Lower lobe of right lung (tissue), 2 donors: ENCODE measurements around the gene ZNF761. TPM values are rescaled to one million over a fixed set of nuclear protein-coding genes. Genes with fewer than 3 reads are reported as not detected.
A peak's percentile ranks its signal among the peaks of the same experiment; 100 is the strongest.
"Not testable (repeated sequence)": the region's sequence is repeated elsewhere in the genome, so short reads cannot be mapped to it uniquely, and the experiment has no call there.

Experiments
- ATAC-seq, 2 donors: fragments of 200-7000 bp; cut with Tn5 transposase; one replicate each; pipeline ENCODE4 v1.9.1; 2020 to 2022; ENCODE audit warnings: mild to moderate bottlenecking in 2 of 2, moderate library complexity in 2 of 2
- DNase-seq: peaks from one replicate; pipeline ENCODE4 v3.0.0-alpha.2; 2020
- H3K27ac ChIP-seq: fragments of 200-600 bp; one replicate; pipeline ENCODE4 v1.8.0; 2022
- H3K27me3 ChIP-seq: fragments of 200-600 bp; one replicate; pipeline ENCODE4 v1.8.0; 2022; ENCODE audit warnings: low read depth
- H3K36me3 ChIP-seq: fragments of 200-600 bp; one replicate; pipeline ENCODE4 v1.8.0; 2022; ENCODE audit warnings: mild to moderate bottlenecking
- H3K4me1 ChIP-seq: fragments of 200-600 bp; one replicate; pipeline ENCODE4 v1.8.0; 2022
- H3K4me3 ChIP-seq: fragments of 200-600 bp; one replicate; pipeline ENCODE4 v1.8.0; 2022; ENCODE audit warnings: mild to moderate bottlenecking
- H3K9me3 ChIP-seq: fragments of 200-600 bp; one replicate; pipeline ENCODE4 v1.8.0; 2022
- intact Hi-C: fragments of 100-400 bp; cut with DNase I; formaldehyde crosslinking; loops from one replicate; pipeline ENCODE4 v1.11.0; 2022
- total RNA-seq: library from RNA; stranded (reverse); fragmentation: NEBNext Ultra II Directional; extraction: Animal tissue kit (Norgen Biotek cat#: 25700); gene quantifications from one replicate; pipeline ENCODE4 v1.2.1, GENCODE V29; 2021
- TF ChIP-seq, protein P1 (sequence below): fragments of 200-600 bp; IDR thresholded peaks from one replicate; pipeline ENCODE4 v1.8.0; 2022; ENCODE audit warnings: antibody characterized with exemption, mild to moderate bottlenecking
- donor health status: DM: no; HTN: yes; CAD: no; lungs with severe emphysema.

ZNF761 gene
- total RNA-seq, 1 donor from 2014 or later: 14.7 TPM

DNA sequence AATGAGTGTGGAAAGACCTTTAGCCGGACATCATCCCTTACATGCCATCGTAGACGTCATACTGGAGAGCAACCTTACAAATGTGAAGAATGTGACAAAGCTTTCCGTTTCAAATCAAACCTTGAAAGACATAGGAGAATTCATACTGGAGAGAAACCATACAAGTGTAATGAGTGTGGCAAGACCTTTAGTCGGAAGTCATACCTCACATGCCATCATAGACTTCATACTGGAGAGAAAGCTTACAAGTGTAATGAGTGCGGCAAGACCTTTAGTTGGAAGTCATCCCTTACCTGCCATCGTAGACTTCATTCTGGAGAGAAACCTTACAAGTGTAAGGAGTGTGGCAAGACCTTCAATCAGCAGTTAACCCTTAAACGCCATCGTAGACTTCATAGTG is 24.0 kb downstream of the ZNF761 start:
- TF ChIP-seq, protein P1, sequence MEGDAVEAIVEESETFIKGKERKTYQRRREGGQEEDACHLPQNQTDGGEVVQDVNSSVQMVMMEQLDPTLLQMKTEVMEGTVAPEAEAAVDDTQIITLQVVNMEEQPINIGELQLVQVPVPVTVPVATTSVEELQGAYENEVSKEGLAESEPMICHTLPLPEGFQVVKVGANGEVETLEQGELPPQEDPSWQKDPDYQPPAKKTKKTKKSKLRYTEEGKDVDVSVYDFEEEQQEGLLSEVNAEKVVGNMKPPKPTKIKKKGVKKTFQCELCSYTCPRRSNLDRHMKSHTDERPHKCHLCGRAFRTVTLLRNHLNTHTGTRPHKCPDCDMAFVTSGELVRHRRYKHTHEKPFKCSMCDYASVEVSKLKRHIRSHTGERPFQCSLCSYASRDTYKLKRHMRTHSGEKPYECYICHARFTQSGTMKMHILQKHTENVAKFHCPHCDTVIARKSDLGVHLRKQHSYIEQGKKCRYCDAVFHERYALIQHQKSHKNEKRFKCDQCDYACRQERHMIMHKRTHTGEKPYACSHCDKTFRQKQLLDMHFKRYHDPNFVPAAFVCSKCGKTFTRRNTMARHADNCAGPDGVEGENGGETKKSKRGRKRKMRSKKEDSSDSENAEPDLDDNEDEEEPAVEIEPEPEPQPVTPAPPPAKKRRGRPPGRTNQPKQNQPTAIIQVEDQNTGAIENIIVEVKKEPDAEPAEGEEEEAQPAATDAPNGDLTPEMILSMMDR: no peak
- Histone ChIP-seq H3K27me3 (no peaks in the 10 kb centered on the region), H3K4me3 (no peak overlapping the region), H3K27ac (no peak overlapping the region), H3K36me3 (peaks cover 50% of the 10 kb centered on the region), H3K4me1 (no peaks in the 10 kb centered on the region), H3K9me3 (peaks cover 74% of the 10 kb centered on the region)
- no peak for ATAC-seq
- DNase-seq: no peak
- intact Hi-C loops: no loop called here

DNA sequence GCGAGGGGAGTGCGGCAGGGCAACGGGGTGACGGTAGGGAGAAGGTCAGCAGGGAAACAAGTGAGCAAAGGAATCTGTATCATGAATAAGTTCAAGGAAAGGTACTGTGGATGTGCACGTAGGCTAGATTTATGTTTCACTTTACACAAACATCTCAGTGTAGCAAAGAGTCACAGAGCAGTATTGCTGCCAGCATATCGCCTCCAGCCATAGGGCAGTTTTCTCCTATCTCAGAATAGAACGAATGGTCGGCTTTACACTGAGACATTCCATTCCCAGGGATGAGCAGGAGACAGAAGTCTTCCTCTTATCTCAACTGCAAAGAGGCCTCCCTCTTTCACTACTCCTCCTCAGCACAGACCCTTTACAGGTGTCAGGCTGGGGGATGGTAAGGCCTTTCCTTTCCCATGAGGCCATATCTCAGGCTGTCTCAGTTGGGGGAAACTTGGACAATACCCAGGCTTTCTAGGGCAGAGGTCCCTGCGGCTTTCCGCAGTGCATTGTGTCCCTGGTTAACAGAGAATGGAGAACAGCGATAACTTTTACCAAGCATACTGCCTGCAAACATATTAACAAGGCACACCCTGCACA is 28.4 kb downstream of the ZNF761 start:
- H3K27ac ChIP-seq, DNase-seq, ATAC-seq, H3K4me3 ChIP-seq, intact Hi-C loops, H3K4me1 ChIP-seq, H3K27me3 ChIP-seq, H3K36me3 ChIP-seq: not testable (repeated sequence)
- H3K9me3 ChIP-seq: peaks cover 42% of the 10 kb centered on the region

DNA sequence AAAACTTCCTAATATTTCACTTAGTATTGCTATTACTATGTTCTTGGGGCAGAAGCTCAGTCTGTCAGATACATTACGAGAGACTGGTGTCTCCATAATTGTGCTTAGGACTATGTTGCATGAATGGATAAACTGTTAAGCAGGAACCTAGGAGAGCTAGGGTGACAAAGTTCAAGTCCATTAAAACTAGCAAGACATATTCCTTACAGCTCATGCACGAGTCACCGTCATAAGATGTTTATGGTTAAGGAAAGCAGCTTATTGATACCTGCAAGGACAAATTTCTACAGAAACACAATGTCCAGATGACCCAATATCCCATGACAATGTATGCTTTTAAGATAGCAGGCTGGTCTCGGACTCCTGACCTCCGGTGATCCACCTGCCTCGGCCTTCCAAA is 30.1 kb downstream of the ZNF761 start:
- H3K9me3 ChIP-seq: peaks cover 25% of the 10 kb centered on the region
- no peak overlapping the region for H3K4me3 ChIP-seq
- H3K4me1 ChIP-seq: no peaks in the 10 kb centered on the region
- intact Hi-C loops: no loop called here
- DNase-seq: no peak
- TF ChIP-seq, protein P1: no peak
- no peak for ATAC-seq
- H3K27me3 ChIP-seq: no peaks in the 10 kb centered on the region
- no peak overlapping the region for H3K27ac ChIP-seq
- no peaks in the 10 kb centered on the region for H3K36me3 ChIP-seq

DNA sequence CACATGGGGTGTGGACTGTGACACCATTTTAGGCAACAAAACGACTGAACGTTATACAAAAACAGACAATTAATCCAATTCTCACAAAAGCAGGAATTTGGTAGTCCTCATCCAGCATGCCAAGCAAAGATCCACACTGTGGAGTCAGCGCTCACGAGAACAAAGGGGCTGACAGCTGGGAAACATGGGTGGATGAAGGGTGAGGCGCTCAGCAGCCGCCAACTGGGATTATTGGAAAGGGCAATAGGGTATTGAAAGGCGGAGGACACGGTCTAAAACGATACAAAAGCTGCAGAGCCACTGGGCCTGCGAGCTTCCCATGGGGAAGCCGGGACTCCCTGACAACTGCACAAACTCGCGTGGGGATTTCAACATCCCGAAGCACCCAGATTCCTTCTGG is 31.1 kb downstream of the ZNF761 start:
- H3K36me3 ChIP-seq: no peaks in the 10 kb centered on the region
- TF ChIP-seq, protein P1: no peak
- H3K4me3 ChIP-seq: peak overlapping the region; percentile 8
- DNase-seq (no peak), ATAC-seq (no peak)
- intact Hi-C loops: no loop called here
- H3K4me1 ChIP-seq: no peaks in the 10 kb centered on the region
- H3K9me3 ChIP-seq: peaks cover 15% of the 10 kb centered on the region
- H3K27ac ChIP-seq: no peak overlapping the region
- no peaks in the 10 kb centered on the region for H3K27me3 ChIP-seq

DNA sequence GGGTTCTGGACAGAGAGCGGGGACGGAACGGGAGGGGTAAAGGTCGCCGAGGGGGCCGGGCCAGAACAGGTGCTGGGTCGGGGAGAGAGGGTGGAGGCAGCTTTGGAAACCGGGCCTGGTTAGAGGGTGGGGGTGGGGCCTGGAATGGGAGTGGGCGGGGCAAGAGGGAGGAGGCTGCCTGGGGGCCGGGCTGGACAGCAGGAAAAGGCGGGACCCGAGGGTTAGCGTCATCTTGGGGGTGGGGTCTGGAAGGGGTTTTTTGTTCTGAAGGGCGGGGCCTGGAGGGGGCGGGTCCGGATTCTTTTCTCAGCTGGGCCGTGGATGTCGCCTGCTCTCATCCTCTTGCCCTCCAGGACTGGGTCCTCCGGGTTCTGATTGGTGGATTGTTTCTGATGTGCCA is 31.5 kb downstream of the ZNF761 start:
- H3K36me3 ChIP-seq: no peaks in the 10 kb centered on the region
- H3K4me1 ChIP-seq: peaks cover 2% of the 10 kb centered on the region
- H3K27me3 ChIP-seq: no peaks in the 10 kb centered on the region
- TF ChIP-seq, protein P1: no peak
- peaks cover 11% of the 10 kb centered on the region for H3K9me3 ChIP-seq
- no peak overlapping the region for H3K27ac ChIP-seq
- DNase-seq: peak; percentile 55
- intact Hi-C loops: no loop called here
- H3K4me3 ChIP-seq: peak overlapping the region; percentile 8
- peak in 1 of 2 donors; percentile 32 for ATAC-seq

DNA sequence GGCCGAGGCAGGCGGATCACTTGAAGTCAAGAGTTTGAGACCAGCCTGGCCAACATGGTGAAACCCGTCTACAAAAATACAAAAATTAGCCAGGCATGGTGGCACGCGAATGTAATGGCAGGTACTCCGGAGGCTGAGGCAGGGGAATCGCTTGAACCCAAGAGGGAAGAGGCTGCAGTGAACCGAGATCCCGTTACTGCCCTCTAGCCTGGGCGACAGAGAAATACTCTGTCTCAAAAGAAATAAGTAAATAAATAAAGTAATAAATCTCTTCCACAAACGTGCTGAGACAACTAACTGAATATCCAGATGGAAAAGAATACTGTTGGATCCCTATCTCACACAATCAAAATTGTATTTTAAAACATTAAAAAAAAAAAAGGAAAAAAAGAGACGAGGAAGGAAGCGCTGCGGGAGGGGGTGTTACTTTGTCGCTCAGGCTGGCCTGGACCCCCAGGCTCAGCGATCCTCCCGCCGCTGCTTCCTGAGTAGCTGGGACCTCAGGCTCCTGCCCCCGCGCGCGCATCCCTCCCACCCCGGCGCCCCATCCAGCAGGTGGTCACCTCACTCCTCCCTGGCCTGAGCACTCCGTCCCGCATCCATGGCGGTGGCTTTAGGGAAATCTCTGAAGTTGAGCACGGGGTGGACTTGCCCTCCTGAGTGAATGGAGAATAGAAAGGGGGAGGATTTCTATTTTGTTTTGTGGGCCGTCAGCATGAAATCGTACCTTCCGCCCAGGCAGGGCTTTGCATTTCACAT is 35.1 kb downstream of the ZNF761 start:
- peak overlapping the region; percentile 79 for H3K27ac ChIP-seq
- H3K4me3 ChIP-seq: peak overlapping the region; percentile 62
- H3K27me3 ChIP-seq: no peaks in the 10 kb centered on the region
- peaks cover 7% of the 10 kb centered on the region for H3K4me1 ChIP-seq
- ATAC-seq: peak; percentile 31 to 42
- peak; percentile 54 for DNase-seq
- TF ChIP-seq, protein P1: no peak
- H3K9me3 ChIP-seq: no peaks in the 10 kb centered on the region
- intact Hi-C loops: no loop called here
- no peaks in the 10 kb centered on the region for H3K36me3 ChIP-seq
